ENCODE results near the gene ACTR6.

Gene ACTR6

DNA sequence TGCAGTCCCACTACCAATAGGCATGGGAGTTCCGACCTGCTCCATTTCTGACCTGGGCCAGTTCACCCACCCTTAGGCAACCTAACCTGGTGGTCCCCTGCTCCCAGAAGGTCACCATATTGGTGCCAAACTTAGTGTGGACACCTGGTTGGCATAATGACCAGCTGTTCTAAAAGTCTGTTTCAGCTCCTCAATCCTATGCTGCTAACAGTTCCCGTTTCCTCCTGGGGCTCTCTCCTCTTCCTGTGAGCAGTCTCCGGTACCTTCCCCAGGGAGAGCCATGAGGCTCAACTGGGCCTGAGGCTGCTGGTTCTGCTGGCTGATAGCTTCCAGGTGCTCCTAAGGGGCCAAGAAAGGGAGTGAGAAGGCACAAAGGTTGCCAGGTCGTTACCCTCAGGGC is 42.1 kb upstream of the ACTR6 start:
- H3K4me3 ChIP-seq (ENCODE audit: low read length) = no peak overlapping the region
- TF ChIP-seq, protein P1, sequence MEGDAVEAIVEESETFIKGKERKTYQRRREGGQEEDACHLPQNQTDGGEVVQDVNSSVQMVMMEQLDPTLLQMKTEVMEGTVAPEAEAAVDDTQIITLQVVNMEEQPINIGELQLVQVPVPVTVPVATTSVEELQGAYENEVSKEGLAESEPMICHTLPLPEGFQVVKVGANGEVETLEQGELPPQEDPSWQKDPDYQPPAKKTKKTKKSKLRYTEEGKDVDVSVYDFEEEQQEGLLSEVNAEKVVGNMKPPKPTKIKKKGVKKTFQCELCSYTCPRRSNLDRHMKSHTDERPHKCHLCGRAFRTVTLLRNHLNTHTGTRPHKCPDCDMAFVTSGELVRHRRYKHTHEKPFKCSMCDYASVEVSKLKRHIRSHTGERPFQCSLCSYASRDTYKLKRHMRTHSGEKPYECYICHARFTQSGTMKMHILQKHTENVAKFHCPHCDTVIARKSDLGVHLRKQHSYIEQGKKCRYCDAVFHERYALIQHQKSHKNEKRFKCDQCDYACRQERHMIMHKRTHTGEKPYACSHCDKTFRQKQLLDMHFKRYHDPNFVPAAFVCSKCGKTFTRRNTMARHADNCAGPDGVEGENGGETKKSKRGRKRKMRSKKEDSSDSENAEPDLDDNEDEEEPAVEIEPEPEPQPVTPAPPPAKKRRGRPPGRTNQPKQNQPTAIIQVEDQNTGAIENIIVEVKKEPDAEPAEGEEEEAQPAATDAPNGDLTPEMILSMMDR (IDR thresholded peaks at IDR 0.05; ENCODE audit: insufficient read depth, low read depth, low read length, missing control alignments) = no peak
- no peak for DNase-seq (ENCODE audit: low read depth)

DNA sequence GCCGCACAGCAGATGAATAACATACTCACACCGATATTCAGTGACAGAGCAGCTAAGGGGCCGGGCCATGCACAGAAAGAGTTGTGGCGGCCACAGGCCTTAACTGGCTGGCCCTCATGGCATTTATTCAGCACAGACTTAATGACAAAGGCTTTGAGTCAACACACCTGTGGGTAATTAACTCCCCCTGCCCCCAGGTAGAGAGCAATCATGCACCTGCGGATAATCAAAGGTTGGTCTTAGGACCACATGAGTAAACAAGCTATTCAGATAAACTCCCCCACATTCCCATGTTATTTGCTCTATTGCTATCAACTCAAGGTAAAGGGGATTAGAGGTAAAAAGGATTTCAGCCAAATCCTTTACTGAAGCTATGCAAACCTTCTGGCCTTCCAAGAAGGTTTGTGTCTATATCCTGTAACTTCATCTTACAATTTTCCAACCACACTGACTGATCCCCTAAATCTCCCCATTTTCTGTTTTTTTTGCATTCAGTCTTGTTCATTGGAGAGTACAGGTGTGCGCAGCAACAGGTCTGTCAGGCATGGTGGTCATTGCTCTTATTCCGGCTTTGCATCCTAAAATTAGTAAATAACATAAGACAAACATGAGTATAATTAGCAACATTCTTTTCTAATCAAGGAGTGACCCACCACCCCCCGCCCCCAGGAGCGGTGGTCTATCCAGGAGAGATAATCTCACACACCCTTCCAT is 41.1 kb upstream of the ACTR6 start:
- TF ChIP-seq, protein P1 (IDR thresholded peaks at IDR 0.05; ENCODE audit: insufficient read depth, low read depth, low read length, missing control alignments) = no peak
- DNase-seq (ENCODE audit: low read depth) = no peak

DNA sequence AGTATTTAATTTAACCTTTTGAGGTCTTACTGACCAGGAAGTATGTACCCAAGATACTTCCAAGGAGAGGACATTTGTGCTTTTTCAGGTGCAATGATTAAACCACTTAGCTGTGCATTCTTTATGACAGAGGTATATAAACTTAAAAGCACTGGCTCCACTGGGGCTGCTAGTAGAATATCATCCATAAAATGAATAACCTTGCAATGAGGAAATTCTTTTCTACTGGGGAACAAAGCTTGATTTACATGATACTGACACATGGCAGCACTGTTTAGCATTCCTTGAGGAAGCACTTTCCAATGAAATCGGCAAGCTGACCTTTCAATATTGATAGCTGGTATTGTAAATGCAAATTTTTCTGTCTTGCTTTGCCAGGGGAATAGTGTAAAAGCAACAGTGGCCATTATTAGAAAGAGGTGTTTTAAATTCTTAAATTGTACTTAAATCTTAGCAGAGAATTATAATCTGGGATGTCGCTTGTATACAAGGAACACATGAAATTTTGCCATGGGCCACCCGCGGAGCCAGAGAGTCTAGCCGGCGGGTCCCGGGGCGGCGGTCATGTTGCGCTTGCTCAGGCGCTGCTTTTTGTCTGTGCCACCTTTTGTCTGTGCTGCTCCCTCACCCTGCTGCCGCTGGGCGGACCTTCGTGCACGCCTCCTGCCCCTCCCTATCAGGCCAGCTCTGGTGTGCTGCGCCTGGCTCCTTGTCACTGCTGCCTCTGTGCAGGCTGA is 37.0 kb upstream of the ACTR6 start:
- peak; percentile 77 for DNase-seq (ENCODE audit: low read depth)
- H3K4me3 ChIP-seq (ENCODE audit: low read length) = no peak overlapping the region
- TF ChIP-seq, protein P1 (IDR thresholded peaks at IDR 0.05; ENCODE audit: insufficient read depth, low read depth, low read length, missing control alignments) = peak; percentile 27

More for the DNA sequence above, 41.1 kb upstream of the ACTR6 start:
- H3K4me3 ChIP-seq (ENCODE audit: low read length) = no peak overlapping the region

DNA sequence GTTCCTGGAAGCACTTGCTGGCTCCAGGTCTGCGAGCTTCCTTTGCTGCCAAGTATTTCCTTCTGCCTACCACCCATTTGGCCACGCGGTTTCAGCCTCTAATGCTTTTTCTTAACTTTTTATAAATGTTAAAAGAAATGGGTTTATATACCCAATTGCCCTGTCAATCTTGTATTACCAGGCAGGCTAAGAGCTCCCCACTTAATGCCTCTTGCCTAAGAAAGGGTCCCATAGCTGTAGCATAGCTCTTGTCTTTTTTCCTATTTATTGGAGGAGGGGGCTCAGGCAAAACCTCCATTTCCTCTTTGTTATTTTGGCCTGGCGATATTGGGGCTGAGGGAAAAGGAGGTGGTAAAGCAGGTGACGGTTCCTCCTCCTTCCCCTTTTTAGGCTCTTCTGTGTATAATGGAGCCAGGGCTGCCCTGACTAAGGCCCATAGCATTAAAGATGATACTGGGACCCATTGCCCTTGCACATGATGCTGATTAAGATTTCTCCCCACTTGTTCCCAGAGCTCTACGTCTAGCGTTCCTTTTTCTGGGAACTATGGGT is 36.4 kb upstream of the ACTR6 start:
- TF ChIP-seq, protein P1 (IDR thresholded peaks at IDR 0.05; ENCODE audit: insufficient read depth, low read depth, low read length, missing control alignments) = no peak
- no peak overlapping the region for H3K4me3 ChIP-seq (ENCODE audit: low read length)
- DNase-seq (ENCODE audit: low read depth) = no peak

DNA sequence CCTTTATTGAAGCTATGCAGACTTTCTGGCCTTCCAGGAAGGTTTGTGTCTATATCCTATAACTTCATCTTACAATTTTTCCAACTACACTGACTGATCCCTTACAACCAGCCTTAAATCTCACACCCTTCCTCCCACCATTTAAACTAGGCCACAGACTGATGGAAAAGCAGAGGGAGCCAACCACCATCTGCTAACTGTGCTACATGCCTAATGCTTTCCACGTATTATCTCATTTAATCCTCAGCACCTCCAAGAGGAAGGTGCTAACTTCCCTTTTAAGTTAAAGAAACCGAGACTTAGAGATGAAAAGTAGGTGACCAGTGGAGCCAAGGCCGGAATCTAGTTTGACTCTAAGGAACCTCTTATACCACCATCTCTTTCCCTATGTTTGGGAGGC is 35.3 kb upstream of the ACTR6 start:
- no peak for DNase-seq (ENCODE audit: low read depth)
- H3K4me3 ChIP-seq (ENCODE audit: low read length) = no peak overlapping the region
- TF ChIP-seq, protein P1 (IDR thresholded peaks at IDR 0.05; ENCODE audit: insufficient read depth, low read depth, low read length, missing control alignments) = no peak

DNA sequence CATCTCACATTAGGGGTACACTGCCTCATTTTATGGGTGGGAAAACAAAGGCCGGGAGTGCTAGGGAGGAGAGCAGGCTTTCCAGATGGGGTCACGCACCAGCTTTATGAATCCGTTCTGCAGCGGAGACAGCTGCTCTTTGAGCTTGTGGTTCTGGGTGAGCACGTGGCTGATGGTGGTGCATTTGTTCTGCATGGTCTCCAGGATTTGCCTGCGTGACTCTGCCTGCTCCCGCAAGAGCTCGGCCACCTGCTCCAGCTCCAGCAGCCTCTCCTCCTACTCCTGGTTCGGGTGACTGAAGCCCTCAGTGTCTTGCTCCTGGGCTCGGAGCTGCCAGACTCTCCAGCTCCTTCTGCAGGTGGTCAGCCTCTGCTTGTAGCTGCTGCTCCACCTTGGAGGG is 34.4 kb upstream of the ACTR6 start:
- no peak for DNase-seq (ENCODE audit: low read depth)
- H3K4me3 ChIP-seq (ENCODE audit: low read length) = no peak overlapping the region
- TF ChIP-seq, protein P1 (IDR thresholded peaks at IDR 0.05; ENCODE audit: insufficient read depth, low read depth, low read length, missing control alignments) = no peak
